Pancreas (tissue), 10 donors: ENCODE measurements around the gene ABTB2. TPM values are rescaled to one million over a fixed set of nuclear protein-coding genes. Genes with fewer than 3 reads are reported as not detected.

Experiments used
- ATAC-seq, 4 donors: fragments of 200-7000 bp; cut with Tn5 transposase; one replicate each; pipeline versions ENCODE4 v1.8.0 to v1.9.1; 2020; ENCODE audit warnings: mild to moderate bottlenecking in 4 of 4, moderate library complexity in 4 of 4
- DNase-seq, 6 donors: peaks; one replicate each; pipeline ENCODE4 v3.0.0-alpha.2; 2020
- FAIRE-seq: peaks from 2 replicates; lab custom pipeline; 2012; peaks lifted over from hg19 to GRCh38; lab: Jason Lieb, UNC
- H3K27ac ChIP-seq, 4 donors: fragments of 200-600 bp; sonication (generic); 1 replicate in 3 of 4; 2 replicates in 1 of 4; pipeline versions ENCODE4 v1.5.0 to v1.8.0; 2020
- H3K27me3 ChIP-seq, 4 donors: fragments of 200-600 bp; one replicate each; pipeline ENCODE4 v1.8.0; 2021
- H3K36me3 ChIP-seq, 3 donors: fragments of 200-600 bp; sonication (generic) in 1 of 3; one replicate each; pipeline versions ENCODE4 v1.5.0 to v1.8.0; 2020 to 2021
- H3K4me1 ChIP-seq, 3 donors: fragments of 200-600 bp; one replicate each; pipeline ENCODE4 v1.8.0; 2021
- H3K4me3 ChIP-seq, 4 donors: fragments of 200-600 bp; sonication (generic) in 2 of 4; one replicate each; pipeline versions ENCODE4 v1.5.0 to v1.8.0; 2020 to 2021
- H3K9me3 ChIP-seq, 4 donors: fragments of 200-600 bp; one replicate each; pipeline ENCODE4 v1.8.0; 2021
- CTCF ChIP-seq, 4 donors: fragments of 200-600 bp; sonication (generic) in 3 of 4; IDR thresholded peaks; one replicate each; pipeline versions ENCODE4 v1.5.0 to v1.8.0; 2021; ENCODE audit warnings: antibody characterized with exemption in 4 of 4
- WGBS, 2 donors: extraction: QIAGEN DNeasy Blood & Tissue Kit; methylation state at CpG; one replicate each; pipeline ENCODE4 v1.1.7; 2013; 5-methylcytosine and 5-hydroxymethylcytosine counted together
- intact Hi-C, 3 donors: fragments of 100-400 bp; cut with DNase I; formaldehyde crosslinking; loops; one replicate each; pipeline versions ENCODE4 v1.11.1 to v1.14.2; 2022
- polyA plus RNA-seq, 2 donors: library from polyadenylated mRNA; stranded (reverse); fragments of 200-250 nt; gene quantifications; one replicate each; pipeline ENCODE4 v1.2.3, GENCODE V29; 2013
- total RNA-seq, 6 donors: library from RNA; stranded (reverse); fragmentation: NEBNext Ultra II Directional in 4 of 6; extraction: Animal tissue kit (Norgen Biotek cat#: 25700) in 4 of 6; gene quantifications; one replicate each; pipeline versions ENCODE4 v1.2.1 to v1.2.4, GENCODE V29; 2021 to 2023
- donor health status: healthy with polysubstance abuse.
- donor health status: DM: no; HTN: no; CAD: no; lungs with moderate emphysema.
- donor health status: DM: no; HTN: no; CAD: no.
- donor health status: control.
- donor health status: control.
- donor health status: Bipolar disorder and iron deficiency.
- donor health status: DM: yes; HTN: yes; CAD: no.
- donor health status: DM: no; HTN: no; CAD: no.
- donor health status: DM: no; HTN: no; CAD: no.
- donor health status: DM: yes; HTN: yes; CAD: no.

The ABTB2 gene
- total and polyA plus RNA-seq, 8 donors = 0.63 to 4.4 (median 1.9) TPM

GRCh38 chr11:34345991-34346480 is 11.8 kb downstream of the ABTB2 start:
- H3K27ac ChIP-seq = no peak overlapping the region
- TF ChIP-seq CTCF (IDR thresholded peaks at IDR 0.05) = no peak
- no peaks in the 10 kb centered on the region for H3K36me3 ChIP-seq
- no peaks in the 10 kb centered on the region for H3K27me3 ChIP-seq
- intact Hi-C loops = no loop called here
- ATAC-seq (peak in 2 of 4 donors; percentile 26 to 37), FAIRE-seq (no peak), DNase-seq (no peak)
- no peaks in the 10 kb centered on the region for H3K9me3 ChIP-seq
- no peak overlapping the region for H3K4me3 ChIP-seq
- H3K4me1 ChIP-seq = peaks cover 0 to 6% (median 0%) of the 10 kb centered on the region in 3 donors
- WGBS, 2 donors = 84 to 89% methylated on average over 8 of the region's 8 CpGs

- H3K9me3 ChIP-seq = no peaks in the 10 kb centered on the region
- FAIRE-seq = no peak
- no peak for DNase-seq
- H3K27me3 ChIP-seq = no peaks in the 10 kb centered on the region
- peak overlapping the region in 2 of 4 donors; percentile 18 to 44 for H3K27ac ChIP-seq
- 91 to 94% methylated on average over 3 of the region's 3 CpGs for WGBS, 2 donors
- peaks cover 0 to 6% (median 0%) of the 10 kb centered on the region in 3 donors for H3K4me1 ChIP-seq
- no peaks in the 10 kb centered on the region for H3K36me3 ChIP-seq
- H3K4me3 ChIP-seq = no peak overlapping the region
- intact Hi-C loops = no loop called here
- peak in 1 of 4 donors; percentile 26 for ATAC-seq
- TF ChIP-seq CTCF (IDR thresholded peaks at IDR 0.05) = no peak
These were observed 12.3 kb downstream of the ABTB2 start for GRCh38 chr11:34345540-34345876.

GRCh38 chr11:34344768-34345539 is 12.9 kb downstream of the ABTB2 start:
- Histone ChIP-seq H3K9me3 (no peaks in the 10 kb centered on the region), H3K36me3 (no peaks in the 10 kb centered on the region), H3K4me3 (no peak overlapping the region), H3K4me1 (peaks cover 0 to 6% (median 0%) of the 10 kb centered on the region in 3 donors), H3K27ac (peak overlapping the region in 2 of 4 donors; percentile 18 to 44), H3K27me3 (no peaks in the 10 kb centered on the region)
- intact Hi-C loops = no loop called here
- no peak for TF ChIP-seq CTCF (IDR thresholded peaks at IDR 0.05)
- ATAC-seq (peak; percentile 57 to 76 (median 60)), DNase-seq (peak in 5 of 6 donors; percentile 30 to 63 (median 49)), FAIRE-seq (no peak)
- WGBS, 2 donors = 63 to 66% methylated on average over 8 of the region's 8 CpGs

- H3K9me3 ChIP-seq = no peaks in the 10 kb centered on the region
- intact Hi-C loops = no loop called here
- no peak overlapping the region for H3K4me3 ChIP-seq
- ATAC-seq (peak in 1 of 4 donors; percentile 9), FAIRE-seq (no peak), DNase-seq (peak in 1 of 6 donors; percentile 40)
- WGBS, 2 donors = 69 to 81% methylated on average over 6 of the region's 6 CpGs
- peaks cover 0 to 6% (median 0%) of the 10 kb centered on the region in 3 donors for H3K4me1 ChIP-seq
- H3K27ac ChIP-seq = peak overlapping the region in 1 of 4 donors; percentile 18
- no peaks in the 10 kb centered on the region for H3K27me3 ChIP-seq
- no peaks in the 10 kb centered on the region for H3K36me3 ChIP-seq
- no peak for TF ChIP-seq CTCF (IDR thresholded peaks at IDR 0.05)
These were observed 13.4 kb downstream of the ABTB2 start for GRCh38 chr11:34344410-34344767.

- intact Hi-C loops = no loop called here
- Histone ChIP-seq H3K36me3 (no peaks in the 10 kb centered on the region), H3K4me3 (no peak overlapping the region), H3K9me3 (no peaks in the 10 kb centered on the region), H3K27me3 (no peaks in the 10 kb centered on the region), H3K27ac (no peak overlapping the region), H3K4me1 (peaks cover 0 to 6% (median 0%) of the 10 kb centered on the region in 3 donors)
- no peak for ATAC-seq
- WGBS, 2 donors = 84 to 88% methylated on average over 6 of the region's 6 CpGs
- no peak for FAIRE-seq
- TF ChIP-seq CTCF (IDR thresholded peaks at IDR 0.05) = no peak
- no peak for DNase-seq
These were observed 14.1 kb downstream of the ABTB2 start for GRCh38 chr11:34343686-34344085.
